HG03457 (cell line): ENCODE data around the gene POM121C.
"Not testable (repeated sequence)": the region's sequence is repeated elsewhere in the genome, so short reads cannot be mapped to it uniquely, and the experiment has no call there.

Experiments used
- ATAC-seq: cut with Tn5 transposase; IDR thresholded peaks from one replicate; pipeline ENCODE4 v1.9.1; 2021; ENCODE audit warnings: moderate number of reproducible peaks; ENCODE audit not compliant: unreplicated experiment

POM121C gene

DNA sequence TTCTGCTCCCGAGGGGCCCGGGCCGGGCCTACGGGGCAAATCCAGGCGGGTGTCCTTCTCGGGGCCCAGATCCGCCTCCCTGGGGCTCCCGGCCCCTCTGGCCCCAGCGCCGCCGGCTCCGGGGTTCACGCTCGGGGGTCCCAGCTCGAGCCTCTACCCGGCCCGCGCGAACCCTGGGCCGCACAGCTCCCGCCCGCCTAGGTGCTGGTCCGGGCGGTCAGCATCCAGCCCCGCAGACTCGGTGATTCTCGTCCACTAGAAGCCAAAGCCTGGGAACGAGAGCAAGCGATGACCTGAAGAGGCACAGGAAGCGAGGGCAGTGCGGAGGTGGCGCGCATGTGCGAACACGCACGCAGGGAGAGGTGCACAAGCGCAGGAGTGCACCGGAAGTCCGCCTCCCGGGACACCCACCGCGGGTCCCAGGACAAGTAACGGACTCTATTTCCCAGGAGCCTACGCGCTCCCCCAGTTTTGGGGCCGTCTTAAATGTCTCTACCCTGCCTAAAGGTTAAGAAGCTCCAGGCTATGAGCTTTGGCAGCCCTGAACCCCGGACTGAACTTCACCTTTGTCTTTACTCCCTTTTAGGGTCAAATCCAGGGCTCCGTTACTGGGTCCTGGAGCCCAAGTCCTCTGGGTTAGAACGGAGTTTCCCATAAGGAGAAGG lies at the start of gene POM121C:
Gene POM121C, minus strand, starts transcription at position 321 of the 665 bp plus-strand sequence. CDS start 44,803 bp downstream, outside the sequence.
- ATAC-seq: peak; percentile 97

DNA sequence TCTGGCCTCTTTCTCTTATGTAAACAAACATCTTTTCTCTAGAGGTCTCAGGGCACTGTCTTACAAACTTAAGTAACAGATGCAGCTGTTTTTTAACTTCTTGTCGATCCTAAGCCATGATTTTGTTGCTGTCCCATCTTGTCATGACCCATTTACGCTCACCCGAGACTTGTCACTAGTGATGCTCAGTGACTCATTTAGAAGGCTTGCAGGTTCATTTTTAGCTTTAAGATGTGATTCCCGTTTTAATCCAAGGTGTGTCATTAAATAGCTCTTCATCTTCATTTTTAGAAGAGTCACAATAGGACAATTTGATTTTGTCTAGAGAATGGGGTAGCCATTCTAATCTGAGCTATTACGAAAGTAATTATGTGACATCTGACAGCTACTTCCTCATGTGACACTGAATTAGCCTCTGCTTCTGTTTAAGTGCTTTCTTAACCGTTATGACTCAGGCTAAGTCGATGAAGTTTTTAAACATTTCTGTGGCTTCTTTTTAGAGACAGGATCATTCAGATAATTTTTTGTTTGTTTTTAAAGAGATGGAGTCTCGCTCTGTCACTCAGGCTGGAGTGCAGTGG lies 48.7 kb upstream of the POM121C start:
- no peak for ATAC-seq

DNA sequence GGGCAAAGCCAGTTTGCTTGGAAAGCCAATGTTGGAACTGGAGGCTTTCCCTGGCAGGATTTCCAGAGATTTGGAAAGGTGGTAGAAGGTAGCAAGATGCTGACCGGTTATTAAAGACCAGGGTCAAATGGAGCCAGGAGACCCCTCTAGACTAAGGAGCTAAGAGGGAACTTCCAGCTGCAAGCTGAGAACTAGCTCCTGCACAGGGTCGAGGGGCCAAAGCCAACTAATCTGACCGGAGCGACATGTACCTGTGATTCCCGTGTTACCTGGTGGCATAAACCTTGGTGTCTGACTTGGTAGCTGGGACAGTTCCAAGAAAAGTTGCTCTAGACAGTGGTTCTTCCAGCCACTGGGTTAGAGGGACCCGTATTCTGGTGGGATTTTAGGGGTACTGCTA lies 47.8 kb upstream of the POM121C start:
- no peak for ATAC-seq

DNA sequence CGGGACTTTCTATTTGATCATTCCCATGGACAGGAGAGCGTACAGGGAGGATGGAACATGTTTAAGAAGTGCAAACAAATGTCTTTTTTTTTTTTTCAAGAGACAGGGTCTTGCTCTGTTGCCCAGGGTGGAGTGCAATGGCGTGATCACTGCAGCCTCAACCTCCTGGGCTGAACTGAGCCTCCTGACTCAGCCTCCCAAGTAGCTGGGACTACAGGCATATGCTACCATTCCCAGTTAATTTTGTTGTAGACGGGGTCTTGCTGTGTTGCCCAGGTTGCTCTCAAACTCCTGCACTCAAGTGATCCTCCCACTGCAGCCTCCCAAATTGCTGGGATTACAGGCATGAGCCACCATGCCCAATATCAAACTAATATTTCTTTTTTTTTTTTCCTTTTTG lies 46.5 kb upstream of the POM121C start:
- ATAC-seq: no peak

DNA sequence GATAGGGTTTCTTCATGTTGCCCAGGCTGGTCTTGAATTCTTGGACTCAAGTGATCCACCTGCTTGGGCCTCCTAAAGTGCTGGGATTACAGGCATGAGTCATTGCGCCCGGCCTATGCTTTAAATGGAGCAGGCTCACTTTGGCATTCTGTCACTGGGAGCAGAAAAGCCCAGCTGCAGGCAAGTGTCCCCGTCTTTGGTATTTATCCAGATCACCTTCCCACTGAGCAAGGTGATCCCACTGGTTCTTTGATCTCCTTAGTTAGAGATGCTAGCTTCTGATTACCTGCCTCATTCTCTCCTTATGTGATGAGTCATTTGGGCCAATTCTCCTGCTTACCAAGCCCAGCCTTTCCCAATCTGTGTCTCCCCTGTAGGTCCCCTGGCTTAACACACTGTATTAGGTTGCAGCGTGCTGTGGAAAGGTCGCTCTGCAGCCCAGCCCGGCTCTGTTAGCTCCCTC lies 45.3 kb upstream of the POM121C start:
- no peak for ATAC-seq

DNA sequence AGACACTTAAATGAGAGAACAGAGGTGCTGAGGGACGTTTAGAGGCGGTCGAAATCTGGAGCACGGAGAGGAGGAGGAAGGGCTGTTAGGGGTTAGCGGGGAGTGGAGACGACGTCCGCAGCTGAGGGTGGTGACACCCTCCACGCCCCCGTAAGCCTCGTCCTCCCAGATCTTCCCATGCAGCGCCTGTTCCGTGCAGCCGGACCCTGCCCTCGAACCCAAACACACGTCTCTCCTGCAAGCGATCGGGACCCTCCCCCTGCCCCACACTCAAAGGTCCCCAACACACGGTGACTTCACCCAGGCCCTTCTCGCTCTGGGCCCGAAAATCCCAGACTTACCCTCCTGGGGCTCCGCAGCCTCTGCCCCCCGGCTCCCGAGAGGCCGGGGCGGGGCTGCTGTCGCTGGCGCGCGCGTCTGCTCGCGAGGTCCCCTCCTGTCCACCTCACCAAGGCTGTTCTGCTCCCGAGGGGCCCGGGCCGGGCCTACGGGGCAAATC lies 41.2 kb upstream of the POM121C start:
- ATAC-seq: not testable (repeated sequence)

DNA sequence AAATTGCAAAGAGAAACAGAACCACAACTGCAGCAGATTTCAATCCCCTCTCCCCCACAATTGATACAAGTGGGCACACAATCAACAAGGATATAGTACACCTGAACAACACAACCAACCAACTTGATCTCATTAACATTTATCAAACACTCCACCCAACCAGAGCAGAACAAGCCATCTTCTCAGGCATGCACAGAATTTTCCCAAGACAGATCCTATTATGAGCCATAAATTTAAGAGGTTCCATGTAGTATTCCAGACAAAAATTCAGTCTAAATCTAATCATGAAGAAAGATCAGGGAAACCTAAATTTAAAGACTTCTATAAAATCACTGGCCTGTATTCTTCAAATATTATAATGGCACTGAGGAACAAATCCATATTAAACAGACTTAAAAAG lies 35.6 kb upstream of the POM121C start:
- ATAC-seq: not testable (repeated sequence)

DNA sequence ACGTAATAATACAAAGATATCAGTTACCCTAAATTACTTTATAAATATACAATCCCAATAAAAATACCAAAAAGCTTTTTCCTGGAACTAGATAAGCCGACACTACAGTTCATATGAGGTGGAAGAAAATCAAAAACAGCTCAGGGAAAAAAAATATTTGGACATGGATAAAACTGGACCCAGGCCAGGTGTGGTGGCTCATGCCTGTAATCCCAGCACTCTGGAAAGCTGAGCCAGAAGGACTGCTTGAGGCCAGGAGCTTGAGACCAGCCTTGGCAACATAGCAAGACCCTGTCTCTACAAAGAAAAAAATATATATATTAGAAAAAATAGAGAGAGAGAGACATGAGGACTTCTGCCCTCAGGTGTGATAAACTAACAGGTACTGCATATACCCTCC lies 32.7 kb upstream of the POM121C start:
- not testable (repeated sequence) for ATAC-seq

DNA sequence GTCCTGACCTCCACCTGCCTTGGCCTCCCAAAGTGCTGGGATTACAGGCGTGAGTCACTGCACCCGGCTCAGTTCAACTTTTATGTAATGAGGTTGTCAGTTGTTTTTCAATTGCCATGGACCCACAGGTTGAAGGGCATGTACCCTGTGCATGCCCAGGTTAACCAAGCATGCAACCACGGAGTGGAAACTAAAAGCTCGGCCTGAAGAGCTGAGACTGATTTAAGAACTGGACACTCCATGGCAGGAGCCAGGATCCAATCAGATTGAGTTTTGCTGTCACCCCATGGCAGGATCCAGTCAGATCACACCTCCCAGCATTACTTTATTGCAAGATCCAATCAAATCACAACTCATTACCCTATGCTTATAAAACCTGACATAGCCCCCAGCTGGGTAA lies 22.9 kb upstream of the POM121C start:
- not testable (repeated sequence) for ATAC-seq

DNA sequence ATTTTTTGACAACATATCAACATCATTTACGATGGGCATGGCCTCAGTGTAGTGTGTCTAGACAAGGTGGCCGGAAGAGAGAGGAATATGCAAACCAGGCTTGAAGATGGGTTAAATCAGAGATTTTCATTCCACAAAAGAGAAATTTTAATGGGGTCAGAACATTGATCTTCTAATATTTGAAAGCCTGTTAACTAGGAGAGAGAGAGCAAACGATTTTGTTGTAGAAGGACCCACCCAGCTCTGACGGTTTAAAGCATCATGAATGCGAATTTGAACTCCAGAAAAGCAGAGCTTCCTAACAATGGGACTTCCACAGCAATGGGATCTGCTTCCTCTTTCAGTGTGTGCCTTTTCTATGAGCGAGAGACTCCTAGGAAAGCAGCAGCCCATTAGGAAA lies 5.9 kb upstream of the POM121C start, which contains the start of gene SPDYE5:
Gene SPDYE5, plus strand, starts transcription at position 301 of the 400 bp plus-strand sequence. CDS start 1,728 bp downstream, outside the sequence.
- not testable (repeated sequence) for ATAC-seq

DNA sequence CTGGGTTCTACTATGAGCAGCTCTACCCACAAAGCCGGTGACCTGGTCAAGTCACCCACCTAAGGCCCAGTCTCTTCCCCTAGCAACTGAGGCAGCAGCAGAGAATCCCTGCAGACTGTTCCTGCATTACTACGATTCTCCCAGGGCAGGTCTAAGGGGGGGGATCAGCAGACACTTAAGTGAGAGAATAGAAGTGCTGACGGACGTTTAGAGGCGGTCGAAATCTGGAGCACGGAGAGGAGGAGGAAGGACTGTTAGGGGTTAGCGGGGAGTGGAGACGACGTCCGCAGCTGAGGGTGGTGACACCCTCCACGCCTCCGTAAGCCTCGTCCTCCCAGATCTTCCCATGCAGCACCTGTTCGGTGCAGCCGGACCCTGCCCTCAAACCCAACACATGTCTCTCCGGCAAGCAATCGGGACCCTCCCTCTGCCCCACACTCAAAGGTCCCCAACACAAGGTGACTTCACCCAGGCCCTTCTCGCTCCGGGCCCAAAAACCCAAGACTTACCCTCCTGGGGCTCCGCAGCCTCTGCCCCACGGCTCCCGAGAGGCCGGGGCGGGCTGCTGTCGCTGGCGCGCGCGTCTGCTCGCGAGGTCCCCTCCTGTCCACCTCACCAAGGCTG lies 632 bp downstream of the POM121C start:
- ATAC-seq: not testable (repeated sequence)

DNA sequence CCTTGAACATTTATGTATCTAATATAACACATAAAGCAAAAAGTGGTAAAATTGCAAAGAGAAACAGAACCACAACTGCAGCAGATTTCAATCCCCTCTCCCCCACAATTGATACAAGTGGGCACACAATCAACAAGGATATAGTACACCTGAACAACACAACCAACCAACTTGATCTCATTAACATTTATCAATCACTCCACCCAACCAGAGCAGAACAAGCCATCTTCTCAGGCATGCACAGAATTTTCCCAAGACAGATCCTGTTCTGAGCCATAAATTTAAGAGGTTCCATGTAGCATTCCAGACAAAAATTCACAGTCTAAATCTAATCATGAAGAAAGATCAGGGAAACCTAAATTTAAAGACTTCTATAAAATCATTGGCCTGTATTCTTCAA lies 5.8 kb downstream of the POM121C start:
- ATAC-seq: not testable (repeated sequence)

DNA sequence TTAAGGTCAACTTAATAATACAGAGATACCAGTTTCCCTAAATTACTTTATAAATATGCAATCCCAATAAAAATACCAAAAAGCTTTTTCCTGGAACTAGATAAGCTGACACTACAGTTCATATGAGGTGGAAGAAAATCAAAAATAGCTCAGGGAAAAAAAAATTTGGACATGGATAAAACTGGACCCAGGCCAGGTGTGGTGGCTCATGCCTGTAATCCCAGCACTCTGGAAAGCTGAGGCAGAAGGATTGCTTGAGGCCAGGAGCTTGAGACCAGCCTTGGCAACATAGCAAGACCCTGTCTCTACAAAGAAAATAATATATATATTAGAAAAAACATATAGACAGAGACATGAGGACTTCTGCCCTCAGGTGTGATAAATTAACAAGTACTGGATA lies 8.6 kb downstream of the POM121C start:
- not testable (repeated sequence) for ATAC-seq

DNA sequence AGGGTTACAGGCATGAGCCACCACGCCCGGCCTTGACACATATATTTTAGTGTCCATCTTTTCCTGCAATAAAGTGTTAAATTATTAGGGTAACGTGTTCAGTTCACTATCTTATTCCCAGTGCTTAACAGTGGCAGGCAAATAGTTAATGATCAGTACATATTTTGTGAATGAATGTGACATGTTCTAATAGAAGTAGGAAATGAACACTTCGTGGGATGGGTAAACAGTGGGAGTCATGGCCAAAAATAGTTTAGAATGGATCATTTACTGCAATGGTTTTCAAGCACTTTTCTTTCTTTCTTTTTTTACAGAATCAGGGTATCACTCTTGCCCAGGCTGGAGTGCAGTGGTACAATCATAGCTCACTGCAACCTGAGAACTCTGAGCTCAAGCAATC lies 15.9 kb downstream of the POM121C start:
- ATAC-seq: not testable (repeated sequence)

DNA sequence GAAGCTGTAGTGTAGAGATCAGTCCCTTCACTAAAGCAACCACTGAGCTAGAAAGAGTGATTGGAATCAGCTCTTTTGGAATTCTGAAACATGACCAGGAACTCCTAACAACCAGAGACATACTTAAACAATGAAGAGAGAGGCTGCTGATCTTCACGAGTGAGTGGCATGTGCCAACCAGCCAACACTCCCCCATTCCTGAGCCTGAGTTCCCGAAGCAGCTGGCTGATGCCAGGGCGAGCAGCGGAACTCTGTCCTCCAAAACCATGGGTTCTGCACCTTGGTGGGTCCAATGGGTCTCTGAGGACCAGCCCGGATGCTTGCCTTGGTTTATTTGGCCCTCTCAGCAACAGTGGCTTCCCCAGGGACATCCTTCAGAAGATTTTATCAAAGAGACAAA lies 25.6 kb downstream of the POM121C start:
- not testable (repeated sequence) for ATAC-seq

DNA sequence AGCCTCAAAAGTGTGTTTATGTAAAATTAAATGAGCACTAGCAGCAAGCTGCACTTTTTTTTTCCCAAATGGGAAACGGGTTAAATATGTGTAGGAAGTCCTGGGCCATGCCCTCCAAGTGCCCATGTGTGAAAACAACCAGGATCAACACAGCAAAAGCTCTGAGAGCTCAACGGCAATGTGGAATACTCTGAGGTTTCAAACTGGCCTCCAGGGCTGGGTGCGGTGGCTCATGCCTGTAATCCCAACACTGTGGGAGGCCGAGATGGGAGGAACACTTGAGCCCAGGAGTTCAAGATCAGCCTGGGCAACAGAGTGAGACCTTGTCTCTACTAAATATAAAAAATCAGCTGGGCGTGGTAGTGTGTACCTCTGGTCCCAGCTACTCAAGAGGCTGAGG lies 28.1 kb downstream of the POM121C start:
- not testable (repeated sequence) for ATAC-seq

DNA sequence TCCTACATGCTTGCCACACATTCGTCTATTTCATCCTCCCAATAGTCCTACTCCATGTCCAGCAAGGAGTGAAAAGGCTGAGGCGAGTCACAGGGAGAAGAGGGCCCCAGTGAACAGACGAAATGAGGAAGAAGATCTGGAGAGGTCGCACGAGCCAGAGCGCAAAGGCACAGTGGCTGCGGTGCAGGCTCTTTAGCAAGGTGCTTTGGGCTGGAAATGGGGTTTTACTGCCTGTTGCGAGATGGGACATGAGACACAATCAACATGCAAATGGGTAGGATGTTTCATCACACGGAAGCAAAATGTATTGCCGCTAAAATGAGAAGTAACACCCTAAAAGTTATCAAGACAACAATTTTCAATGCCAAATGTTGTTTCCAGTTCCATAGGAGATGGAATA lies 29.7 kb downstream of the POM121C start:
- ATAC-seq: not testable (repeated sequence)

DNA sequence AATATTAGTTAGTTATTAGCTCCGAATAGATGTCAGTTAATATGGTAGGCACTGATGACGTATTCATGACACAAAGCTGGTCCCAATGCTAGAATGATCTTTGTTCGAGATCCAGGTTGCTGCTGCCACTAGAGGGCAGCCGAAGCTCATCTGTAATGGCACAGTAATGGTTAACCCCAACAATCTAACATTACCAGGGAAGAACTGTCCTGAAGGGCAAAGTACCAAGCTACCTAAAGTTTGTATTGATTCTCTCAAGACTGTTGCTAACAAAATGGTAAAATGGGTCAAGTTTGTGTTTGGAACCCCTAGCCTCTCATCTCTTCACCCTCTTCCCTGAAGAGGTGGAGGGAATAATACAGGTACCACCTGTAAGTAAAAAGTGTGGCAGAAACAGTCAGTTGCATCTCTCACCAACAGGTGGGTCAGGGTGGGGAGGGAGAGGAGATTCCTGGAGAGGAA lies 33.6 kb downstream of the POM121C start:
- peak; percentile 60 for ATAC-seq

DNA sequence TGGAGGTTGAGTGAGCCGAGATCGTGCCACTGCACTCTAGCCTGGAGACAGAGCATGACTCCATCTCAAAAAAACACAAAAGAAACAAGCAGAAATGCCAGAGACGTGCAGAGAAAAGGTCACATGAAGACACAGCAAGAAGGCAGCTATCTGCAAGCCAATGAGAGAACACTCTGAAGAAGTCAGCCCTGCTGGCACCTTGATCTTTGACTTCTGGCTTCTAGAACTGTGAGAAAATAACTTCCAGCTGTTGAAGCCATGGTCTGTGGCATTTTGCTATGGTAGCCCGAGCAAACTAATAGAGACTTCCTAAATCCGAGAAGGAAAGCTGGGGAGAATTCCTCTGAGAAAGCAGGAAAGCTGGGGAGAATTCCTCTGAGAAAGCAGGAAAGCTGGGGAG lies 36.2 kb downstream of the POM121C start:
- not testable (repeated sequence) for ATAC-seq

DNA sequence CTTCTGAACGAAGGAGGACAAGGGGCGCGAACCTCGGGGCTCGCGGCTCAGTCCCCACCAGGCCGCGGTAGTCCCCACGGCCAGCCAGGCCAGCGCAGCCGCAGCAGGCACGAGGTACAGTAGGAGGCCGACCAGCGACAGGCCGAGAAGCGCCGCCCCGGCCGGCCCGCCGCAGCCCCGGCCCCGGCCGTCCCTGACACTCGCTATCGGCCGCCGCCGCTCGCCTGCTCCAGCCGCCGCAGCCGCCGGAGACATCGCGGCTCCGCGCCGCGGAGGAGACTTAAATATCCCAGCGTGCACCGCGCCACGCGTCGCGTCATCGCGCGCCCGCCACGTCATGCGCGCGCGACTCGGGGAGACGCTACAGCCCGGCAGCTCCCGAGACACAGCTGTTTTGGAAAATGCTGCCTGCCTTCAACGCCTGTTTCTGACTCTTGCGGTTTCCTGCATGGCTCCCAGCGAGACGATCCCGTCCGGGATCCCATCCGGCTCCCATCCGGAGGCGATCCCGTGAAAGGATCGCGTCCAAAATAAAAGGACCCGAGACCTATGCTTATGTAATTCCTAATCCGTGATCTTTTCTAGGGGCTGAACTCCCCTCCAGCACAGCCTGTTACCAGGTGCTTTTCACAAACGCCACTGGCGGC lies 43.5 kb downstream of the POM121C start:
- ATAC-seq: peak; percentile 64

DNA sequence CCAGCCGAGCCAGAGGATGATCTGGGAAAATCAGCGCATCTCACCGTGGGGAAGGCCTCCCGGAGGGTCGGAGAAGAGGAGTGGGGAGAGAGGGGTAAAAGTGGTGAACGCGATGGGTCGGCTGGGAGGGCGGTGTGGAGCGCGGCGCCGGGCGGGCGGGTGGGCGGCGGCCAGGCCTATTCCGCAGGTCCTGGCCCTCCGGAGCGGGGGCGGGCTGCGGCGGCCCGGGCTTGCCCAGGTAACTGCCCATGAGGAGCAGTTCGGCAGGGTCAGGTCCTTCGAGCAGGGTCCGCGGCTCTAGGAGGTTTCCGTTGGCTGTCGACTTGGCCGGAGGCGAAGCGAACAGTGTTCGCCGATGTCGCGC lies 44.0 kb downstream of the POM121C start:
- peak; percentile 31 for ATAC-seq
